ENCODE measurements around the gene CXCL12.

The CXCL12 gene

GRCh38 chr10:44385026-44385695 is at the start of gene CXCL12:
CXCL12 (minus strand) TSS chr10:44385097; CDS start chr10:44385005, 92 bp downstream.
- DNase-seq: peak in 1 of 2 experiments; percentile 24

- no peak for DNase-seq
These were observed 42.6 kb upstream of the CXCL12 start for GRCh38 chr10:44427479-44427878.

DNA sequence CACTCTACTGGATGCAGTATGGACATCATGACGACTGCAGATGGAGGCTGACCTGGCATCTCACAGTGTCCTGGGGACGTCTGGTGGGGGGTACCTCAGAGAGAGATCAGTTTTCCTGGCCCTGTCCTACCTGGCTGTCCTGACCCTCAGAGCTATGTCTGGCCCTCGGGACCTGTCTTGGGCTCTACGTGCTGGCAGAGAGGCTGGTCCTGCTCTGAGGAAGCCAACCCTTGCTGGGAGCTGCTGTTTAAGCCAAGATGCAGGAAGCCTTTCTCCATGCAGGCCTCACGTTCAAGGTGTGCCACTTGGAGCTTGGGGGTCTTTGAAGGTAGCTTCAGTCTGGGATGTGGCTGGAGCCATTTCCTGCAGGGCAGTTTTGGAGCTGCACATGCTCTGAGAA is 42.1 kb upstream of the CXCL12 start:
- DNase-seq: no peak

- no peak for DNase-seq
These were observed 41.5 kb upstream of the CXCL12 start for GRCh38 chr10:44426247-44427034.

GRCh38 chr10:44425466-44425865 is 40.6 kb upstream of the CXCL12 start:
- DNase-seq: no peak

DNA sequence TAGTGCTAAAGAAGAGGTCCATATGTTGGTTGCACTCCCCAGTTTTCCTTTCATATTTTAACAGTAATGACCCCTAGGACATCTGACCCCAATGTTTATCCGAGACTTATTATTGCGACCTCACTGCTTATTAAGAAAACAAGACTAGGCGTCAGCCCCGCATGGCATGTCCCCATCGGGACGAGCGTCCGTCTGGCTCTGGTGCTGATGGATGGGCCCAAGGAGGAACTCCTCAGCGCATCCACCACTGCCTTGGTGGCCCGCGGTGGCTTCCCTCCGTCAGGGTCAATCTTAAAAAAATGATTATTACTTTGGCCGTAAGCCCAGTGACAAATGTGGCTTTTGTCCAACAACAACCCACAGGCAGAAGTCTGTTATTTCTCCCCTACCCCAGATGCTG is 40.1 kb upstream of the CXCL12 start:
- no peak for DNase-seq

DNA sequence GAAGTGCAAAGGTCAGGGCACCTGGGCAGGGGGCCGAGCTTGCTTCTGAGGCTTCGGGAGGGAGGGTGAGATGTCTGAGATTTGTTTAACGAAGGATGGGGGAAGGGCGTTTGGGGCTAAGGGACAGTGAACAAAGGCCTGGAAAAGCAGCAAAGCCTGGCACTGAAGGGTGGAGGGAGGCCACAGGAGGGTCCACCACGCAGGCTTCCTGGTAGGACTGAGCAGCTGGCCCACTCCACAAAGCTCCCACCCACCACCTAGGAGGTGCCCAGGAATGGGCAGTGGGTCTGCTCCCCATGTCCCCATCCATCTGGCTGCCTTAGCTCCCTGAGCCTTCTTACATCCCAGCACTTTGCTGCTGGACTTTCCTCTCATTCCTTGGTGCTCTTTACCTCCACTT is 39.4 kb upstream of the CXCL12 start:
- no peak for DNase-seq

DNA sequence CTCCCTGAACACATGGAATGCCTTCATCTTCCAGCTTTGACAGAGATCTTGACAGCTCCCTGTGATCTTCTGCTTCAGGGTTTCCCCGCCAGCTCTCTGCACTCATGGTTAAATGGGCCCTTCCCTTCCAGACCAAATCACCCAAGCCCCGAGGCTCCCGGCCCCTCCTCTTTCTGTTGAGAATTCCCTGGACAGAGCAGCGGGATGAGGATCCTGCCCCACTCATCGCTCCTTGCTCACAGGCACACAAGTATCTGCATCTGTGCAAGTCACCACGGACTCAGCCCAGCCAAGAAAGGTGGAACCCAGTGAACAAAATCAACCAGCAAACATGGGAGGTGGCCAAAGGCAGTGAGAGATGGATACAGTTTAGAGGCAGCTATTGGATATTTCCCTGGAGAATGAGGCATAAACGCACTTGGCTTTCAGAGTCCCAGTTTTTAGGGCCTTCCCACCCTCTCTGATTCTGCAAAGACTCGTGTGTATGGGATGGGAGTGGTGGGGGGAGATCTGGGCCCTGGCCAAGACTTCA is 37.7 kb upstream of the CXCL12 start:
- no peak for DNase-seq

- no peak for DNase-seq
These were observed 37.3 kb upstream of the CXCL12 start for GRCh38 chr10:44422153-44422552.

GRCh38 chr10:44419790-44420549 is 35.1 kb upstream of the CXCL12 start:
- no peak for DNase-seq

DNA sequence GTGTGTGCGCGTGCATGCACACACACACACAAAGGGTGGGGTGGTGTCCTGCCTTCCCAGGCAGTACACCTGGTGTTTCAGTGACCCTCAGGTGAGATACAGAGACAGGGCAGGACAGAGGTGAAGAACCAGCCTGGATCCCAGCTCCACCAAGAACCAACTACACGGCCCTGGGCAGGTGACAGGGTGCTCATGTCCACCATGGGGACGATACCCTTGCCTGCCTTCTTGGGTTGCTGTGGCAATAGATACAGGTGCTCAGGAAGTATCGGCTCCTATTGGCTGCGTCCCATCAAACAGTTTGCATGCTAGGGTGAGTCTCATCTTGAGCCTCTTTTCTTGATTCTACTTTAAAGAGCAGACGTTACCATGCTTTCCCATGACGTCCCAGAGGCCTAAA is 33.7 kb upstream of the CXCL12 start:
- DNase-seq: no peak

DNA sequence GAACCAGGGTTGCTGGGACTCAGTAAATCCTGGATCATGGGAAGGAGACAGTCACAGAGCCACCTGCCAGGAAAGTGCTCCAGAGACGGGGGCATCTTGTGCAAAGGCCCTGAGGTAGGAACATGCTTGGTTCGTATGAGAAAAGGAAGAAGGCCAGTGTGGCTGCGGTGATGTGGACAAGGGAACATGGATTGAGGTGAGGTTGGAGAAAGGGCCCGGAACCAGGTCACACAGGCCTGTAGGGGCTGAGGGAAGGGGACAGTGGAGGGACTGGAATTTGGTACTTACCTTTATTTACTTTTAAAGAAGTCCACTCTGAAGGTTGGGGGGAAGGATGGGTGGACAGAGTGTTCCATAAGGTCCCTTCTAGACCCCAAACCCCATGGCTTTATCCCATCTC is 32.9 kb upstream of the CXCL12 start:
- no peak for DNase-seq

GRCh38 chr10:44416936-44417335 is 32.0 kb upstream of the CXCL12 start:
- DNase-seq: no peak

DNA sequence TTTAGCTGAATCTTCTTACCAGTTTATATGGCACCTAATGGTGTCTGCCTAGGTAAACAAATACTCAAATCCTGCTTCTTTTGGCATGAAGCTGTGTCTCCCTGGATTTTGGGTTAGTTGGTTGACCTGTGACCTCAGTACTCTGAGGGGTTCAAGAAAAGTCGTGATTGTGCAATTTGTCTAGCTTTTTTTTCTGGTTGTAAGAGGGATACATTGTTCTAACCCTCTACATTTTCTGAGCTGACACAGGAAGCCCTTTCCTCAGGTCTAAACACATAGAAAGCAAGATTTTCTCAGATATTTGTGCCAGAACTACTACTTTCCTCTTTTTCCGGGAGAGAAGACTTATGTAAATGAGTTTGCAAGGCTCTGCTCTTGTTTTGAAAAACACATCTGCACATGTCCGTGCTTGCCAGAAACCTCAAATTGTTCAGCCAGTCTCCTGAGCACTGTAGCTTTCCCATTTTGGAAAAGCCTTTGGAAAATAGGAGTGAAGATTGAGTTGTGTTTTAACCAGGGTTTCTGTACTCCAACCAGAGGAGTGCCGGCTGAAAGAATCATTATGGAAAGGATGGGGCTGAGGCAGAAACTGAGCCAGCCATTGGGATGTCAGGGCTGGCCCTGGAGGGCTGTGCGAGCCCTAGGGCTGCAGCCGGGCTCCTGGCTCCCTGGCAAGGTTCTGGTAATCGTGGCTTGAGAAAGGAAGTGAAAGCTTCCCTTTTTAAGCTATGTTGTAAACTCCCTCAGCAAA is 31.3 kb upstream of the CXCL12 start:
- no peak for DNase-seq

- no peak for DNase-seq
These were observed 30.2 kb upstream of the CXCL12 start for GRCh38 chr10:44415121-44415520.

DNA sequence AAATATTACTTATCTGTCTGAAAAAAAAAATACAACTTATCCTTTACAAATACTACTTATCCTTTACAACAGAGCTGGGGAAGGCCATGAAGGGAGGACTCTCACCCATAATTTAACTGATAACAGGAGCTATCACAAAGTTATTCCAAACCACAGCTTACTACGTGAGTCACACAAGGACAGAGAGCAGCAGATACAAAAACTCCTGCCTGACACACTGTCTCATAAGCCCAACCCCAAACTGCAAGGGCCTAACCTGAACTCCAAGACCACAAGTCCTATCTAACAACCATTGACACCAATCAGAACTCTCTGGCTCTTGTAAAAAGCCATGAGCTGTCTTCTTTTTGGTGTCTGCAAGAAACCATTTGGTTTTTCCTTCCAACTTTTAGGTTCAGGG is 28.5 kb upstream of the CXCL12 start:
- DNase-seq: no peak

- no peak for DNase-seq
These were observed 26.4 kb upstream of the CXCL12 start for GRCh38 chr10:44411251-44411650.

DNA sequence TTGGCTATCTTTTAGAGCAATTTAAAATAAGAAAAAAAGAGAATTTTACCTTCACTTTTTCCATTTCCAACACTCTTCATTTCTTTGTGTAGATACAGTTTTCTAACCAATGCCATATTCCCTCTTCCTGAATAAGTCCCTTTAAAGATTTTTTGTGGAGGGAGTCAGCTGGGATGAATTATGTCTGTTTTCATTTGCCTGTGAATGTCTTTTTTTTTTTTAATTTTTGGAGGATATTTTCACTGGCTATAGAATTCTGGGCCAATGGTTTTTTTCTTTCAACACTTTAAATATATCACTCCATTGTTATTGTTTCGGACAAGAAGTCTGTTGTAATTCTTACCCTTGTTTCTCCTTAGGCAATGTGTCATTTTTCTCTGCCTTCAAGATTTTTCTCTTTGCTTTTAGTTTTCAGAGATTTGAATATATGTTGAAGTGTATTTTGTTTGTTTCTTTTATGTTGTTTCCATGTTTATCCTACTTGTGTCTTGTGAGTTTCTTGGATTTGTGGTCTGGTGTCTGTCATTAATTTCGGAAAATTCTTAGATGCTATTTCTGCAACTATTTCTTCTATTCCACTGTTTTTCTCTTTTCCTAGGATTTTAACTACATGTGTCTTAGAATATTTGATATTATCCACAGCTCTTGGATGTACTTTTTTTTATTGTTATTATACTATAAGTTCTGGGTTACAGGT is 20.0 kb upstream of the CXCL12 start:
- no peak for DNase-seq

GRCh38 chr10:44402465-44403195 is 17.7 kb upstream of the CXCL12 start:
- DNase-seq: no peak

DNA sequence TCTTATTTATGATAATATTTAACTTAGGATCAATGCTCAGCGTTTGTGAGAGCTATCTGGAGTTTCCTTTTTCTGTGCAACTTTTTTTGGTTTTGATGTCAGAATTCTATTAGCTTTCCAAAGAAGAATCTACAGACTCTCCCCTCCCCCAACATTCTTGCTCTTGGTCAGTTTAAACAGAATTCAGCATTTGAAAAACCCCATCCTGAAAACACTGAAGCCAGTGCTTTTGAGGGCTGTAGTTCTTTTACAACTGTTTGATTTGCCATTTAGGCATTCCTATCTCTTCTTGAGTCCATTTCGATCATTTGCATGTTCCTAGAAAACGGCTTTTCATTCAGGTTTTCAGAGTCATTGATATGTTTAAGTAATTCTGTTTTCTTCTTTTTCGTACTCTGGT is 15.6 kb upstream of the CXCL12 start:
- no peak for DNase-seq

Measured in activated T-cell treated with anti-CD3 and anti-CD28 coated beads, Interleukin-2, amount 50 U/mL, for 48 hours (primary cell).